Panc1 (cell line): ENCODE results near the gene UQCC5.

Experiments
- POLR2AphosphoS5 ChIP-seq: IDR thresholded peaks from 2 replicates; pipeline ENCODE4 v1.6.1; 2012; ENCODE audit warnings: mild to moderate bottlenecking, low read depth, low read length, moderate library complexity
- TF ChIP-seq, protein P1 (sequence below): fragments of 450-650 bp; IDR thresholded peaks from 2 replicates; pipeline ENCODE4 v1.5.1; 2017; ENCODE audit warnings: mild to moderate bottlenecking
- TF ChIP-seq, protein P2 (sequence below), 2 experiments: IDR thresholded peaks; 2 replicates each; pipeline ENCODE4 v1.6.1; 2011 to 2012; ENCODE audit warnings: low read depth in 2 of 2, control low read depth in 1 of 2, low read length in 1 of 2, mild to moderate bottlenecking in 1 of 2, moderate library complexity in 1 of 2; ENCODE audit not compliant: insufficient read depth in 1 of 2

DNA sequence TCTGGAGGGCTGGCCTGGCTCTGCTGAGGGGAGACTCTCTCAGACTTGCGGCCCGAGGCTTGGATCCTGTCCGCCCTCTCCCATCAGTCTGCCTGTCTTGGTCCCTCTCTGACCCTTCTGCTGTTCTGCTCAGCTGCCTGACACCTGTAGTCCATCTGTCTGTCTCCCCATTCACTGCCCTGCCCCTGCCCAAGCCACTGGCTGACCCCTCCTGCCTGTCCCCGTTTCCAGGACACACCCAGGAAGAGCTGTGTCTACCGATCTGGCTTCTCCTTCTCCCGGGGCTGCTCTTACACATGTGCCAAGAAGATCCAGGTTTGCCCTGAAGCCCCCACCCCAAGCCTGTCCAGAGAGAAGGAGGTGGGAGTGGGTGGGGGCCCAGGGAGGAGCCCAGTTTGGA, 21.2 kb upstream of the UQCC5 start:
- TF ChIP-seq, protein P1, sequence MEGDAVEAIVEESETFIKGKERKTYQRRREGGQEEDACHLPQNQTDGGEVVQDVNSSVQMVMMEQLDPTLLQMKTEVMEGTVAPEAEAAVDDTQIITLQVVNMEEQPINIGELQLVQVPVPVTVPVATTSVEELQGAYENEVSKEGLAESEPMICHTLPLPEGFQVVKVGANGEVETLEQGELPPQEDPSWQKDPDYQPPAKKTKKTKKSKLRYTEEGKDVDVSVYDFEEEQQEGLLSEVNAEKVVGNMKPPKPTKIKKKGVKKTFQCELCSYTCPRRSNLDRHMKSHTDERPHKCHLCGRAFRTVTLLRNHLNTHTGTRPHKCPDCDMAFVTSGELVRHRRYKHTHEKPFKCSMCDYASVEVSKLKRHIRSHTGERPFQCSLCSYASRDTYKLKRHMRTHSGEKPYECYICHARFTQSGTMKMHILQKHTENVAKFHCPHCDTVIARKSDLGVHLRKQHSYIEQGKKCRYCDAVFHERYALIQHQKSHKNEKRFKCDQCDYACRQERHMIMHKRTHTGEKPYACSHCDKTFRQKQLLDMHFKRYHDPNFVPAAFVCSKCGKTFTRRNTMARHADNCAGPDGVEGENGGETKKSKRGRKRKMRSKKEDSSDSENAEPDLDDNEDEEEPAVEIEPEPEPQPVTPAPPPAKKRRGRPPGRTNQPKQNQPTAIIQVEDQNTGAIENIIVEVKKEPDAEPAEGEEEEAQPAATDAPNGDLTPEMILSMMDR: no peak
- TF ChIP-seq, protein P2, sequence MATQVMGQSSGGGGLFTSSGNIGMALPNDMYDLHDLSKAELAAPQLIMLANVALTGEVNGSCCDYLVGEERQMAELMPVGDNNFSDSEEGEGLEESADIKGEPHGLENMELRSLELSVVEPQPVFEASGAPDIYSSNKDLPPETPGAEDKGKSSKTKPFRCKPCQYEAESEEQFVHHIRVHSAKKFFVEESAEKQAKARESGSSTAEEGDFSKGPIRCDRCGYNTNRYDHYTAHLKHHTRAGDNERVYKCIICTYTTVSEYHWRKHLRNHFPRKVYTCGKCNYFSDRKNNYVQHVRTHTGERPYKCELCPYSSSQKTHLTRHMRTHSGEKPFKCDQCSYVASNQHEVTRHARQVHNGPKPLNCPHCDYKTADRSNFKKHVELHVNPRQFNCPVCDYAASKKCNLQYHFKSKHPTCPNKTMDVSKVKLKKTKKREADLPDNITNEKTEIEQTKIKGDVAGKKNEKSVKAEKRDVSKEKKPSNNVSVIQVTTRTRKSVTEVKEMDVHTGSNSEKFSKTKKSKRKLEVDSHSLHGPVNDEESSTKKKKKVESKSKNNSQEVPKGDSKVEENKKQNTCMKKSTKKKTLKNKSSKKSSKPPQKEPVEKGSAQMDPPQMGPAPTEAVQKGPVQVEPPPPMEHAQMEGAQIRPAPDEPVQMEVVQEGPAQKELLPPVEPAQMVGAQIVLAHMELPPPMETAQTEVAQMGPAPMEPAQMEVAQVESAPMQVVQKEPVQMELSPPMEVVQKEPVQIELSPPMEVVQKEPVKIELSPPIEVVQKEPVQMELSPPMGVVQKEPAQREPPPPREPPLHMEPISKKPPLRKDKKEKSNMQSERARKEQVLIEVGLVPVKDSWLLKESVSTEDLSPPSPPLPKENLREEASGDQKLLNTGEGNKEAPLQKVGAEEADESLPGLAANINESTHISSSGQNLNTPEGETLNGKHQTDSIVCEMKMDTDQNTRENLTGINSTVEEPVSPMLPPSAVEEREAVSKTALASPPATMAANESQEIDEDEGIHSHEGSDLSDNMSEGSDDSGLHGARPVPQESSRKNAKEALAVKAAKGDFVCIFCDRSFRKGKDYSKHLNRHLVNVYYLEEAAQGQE (IDR thresholded peaks at IDR 0.05; ENCODE audit: insufficient read depth in 1 of 2, low read depth in 2 of 2, low read length in 1 of 2): no peak
- TF ChIP-seq POLR2AphosphoS5: no peak
